Muscle layer of duodenum (tissue), 2 donors: ENCODE measurements around the gene ELAC1.
A peak's percentile ranks its signal among the peaks of the same experiment; 100 is the strongest.

ENCODE experiments used
- H3K27ac ChIP-seq: one replicate; pipeline ENCODE4 v1.7.0; 2013; ENCODE audit warnings: mild to moderate bottlenecking, low read length
- H3K27me3 ChIP-seq: one replicate; pipeline ENCODE4 v1.7.0; 2013; ENCODE audit warnings: low read depth, mild to moderate bottlenecking, control low read depth, low read length
- H3K36me3 ChIP-seq, 2 donors: one replicate each; pipeline ENCODE4 v1.7.0; 2013; ENCODE audit warnings: low read length in 2 of 2, control low read depth in 1 of 2, mild to moderate bottlenecking in 1 of 2; ENCODE audit not compliant: insufficient read depth in 2 of 2, control insufficient read depth in 1 of 2
- H3K4me1 ChIP-seq, 2 donors: one replicate each; pipeline ENCODE4 v1.7.0; 2013; ENCODE audit warnings: low read length in 2 of 2, mild to moderate bottlenecking in 2 of 2, control low read depth in 1 of 2, moderate library complexity in 1 of 2; ENCODE audit not compliant: insufficient read depth in 2 of 2, control insufficient read depth in 1 of 2
- H3K4me3 ChIP-seq, 2 donors: one replicate each; pipeline ENCODE4 v1.7.0; 2013; ENCODE audit warnings: low read length in 2 of 2, low read depth in 1 of 2, mild to moderate bottlenecking in 1 of 2
- H3K9me3 ChIP-seq, 2 donors: one replicate each; pipeline ENCODE4 v1.7.0; 2013; ENCODE audit warnings: low read length in 2 of 2, control low read depth in 1 of 2, mild to moderate bottlenecking in 1 of 2; ENCODE audit not compliant: control insufficient read depth in 1 of 2
- donor health status: healthy.

Gene ELAC1, protein sequence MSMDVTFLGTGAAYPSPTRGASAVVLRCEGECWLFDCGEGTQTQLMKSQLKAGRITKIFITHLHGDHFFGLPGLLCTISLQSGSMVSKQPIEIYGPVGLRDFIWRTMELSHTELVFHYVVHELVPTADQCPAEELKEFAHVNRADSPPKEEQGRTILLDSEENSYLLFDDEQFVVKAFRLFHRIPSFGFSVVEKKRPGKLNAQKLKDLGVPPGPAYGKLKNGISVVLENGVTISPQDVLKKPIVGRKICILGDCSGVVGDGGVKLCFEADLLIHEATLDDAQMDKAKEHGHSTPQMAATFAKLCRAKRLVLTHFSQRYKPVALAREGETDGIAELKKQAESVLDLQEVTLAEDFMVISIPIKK

GRCh38 chr18:50967714-50968661, at the start of gene ELAC1:
TSS of gene ELAC1 (plus strand) at chr18:50968040. CDS start at chr18:50974405, 6,365 bp downstream.
- peaks cover 0 to 6% of the 10 kb centered on the region in 2 donors for H3K36me3 ChIP-seq
- H3K27me3 ChIP-seq, result no peaks in the 10 kb centered on the region
- H3K4me1 ChIP-seq, result peaks cover 12 to 18% of the 10 kb centered on the region in 2 donors
- peak within 1 kb of the TSS; percentile 98 for H3K27ac ChIP-seq
- H3K4me3 ChIP-seq, result peak within 1 kb of the TSS; percentile 88 to 96
- H3K9me3 ChIP-seq, result peaks cover 0 to 6% of the 10 kb centered on the region in 2 donors

DNA sequence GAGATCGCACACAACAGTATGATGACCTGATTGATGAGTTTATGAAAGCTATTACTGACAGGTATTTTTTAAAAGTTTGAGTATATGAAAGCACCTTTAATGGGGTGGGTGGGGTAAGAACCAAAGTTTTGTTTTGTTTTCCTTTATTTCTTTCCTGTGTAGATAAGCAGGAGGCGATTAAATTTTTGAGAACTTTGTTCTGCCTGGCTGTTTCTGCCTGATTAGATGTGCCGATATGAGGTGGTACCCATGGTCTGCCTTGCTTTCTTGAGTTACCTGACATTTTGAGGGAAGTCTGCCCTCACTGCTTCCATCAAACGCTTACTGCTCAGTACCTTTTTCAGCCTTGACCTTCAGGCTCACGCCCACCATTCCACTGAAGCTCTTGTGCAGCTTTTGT, 49.7 kb upstream of the ELAC1 start:
- H3K4me3 ChIP-seq, result no peak overlapping the region
- no peaks in the 10 kb centered on the region for H3K27me3 ChIP-seq
- H3K9me3 ChIP-seq, result no peaks in the 10 kb centered on the region
- H3K36me3 ChIP-seq, result peaks cover 30 to 36% of the 10 kb centered on the region in 2 donors
- no peaks in the 10 kb centered on the region for H3K4me1 ChIP-seq
- H3K27ac ChIP-seq, result no peak overlapping the region

GRCh38 chr18:50924372-50924771, 43.5 kb upstream of the ELAC1 start:
- H3K36me3 ChIP-seq, result peaks cover 34 to 60% of the 10 kb centered on the region in 2 donors
- H3K4me1 ChIP-seq, result no peaks in the 10 kb centered on the region
- no peaks in the 10 kb centered on the region for H3K27me3 ChIP-seq
- no peak overlapping the region for H3K4me3 ChIP-seq
- H3K9me3 ChIP-seq, result no peaks in the 10 kb centered on the region
- H3K27ac ChIP-seq, result no peak overlapping the region

DNA sequence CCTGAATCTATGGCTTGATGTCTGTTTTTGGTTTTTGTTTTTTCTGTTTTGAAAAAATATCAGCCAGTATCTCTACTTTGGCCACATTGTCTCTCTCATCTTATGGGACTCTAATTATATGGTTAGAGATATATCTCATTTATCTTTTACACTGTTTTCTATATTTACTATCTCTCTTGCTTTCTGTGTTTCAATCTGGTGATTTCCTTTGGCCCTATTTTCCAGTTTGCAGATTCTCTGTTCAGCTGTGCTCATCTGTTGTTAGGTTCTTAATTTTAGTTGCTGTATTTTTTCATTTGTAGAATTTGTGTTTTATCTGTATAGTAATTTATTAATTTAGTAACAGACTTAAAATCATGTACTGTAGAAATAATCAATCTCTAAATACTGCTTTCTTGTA, 41.3 kb upstream of the ELAC1 start:
- no peaks in the 10 kb centered on the region for H3K27me3 ChIP-seq
- peaks cover 31 to 46% of the 10 kb centered on the region in 2 donors for H3K36me3 ChIP-seq
- H3K4me3 ChIP-seq, result no peak overlapping the region
- no peak overlapping the region for H3K27ac ChIP-seq
- H3K4me1 ChIP-seq, result no peaks in the 10 kb centered on the region
- H3K9me3 ChIP-seq, result no peaks in the 10 kb centered on the region

GRCh38 chr18:50928551-50928950, 39.3 kb upstream of the ELAC1 start:
- peaks cover 20 to 39% of the 10 kb centered on the region in 2 donors for H3K36me3 ChIP-seq
- no peaks in the 10 kb centered on the region for H3K4me1 ChIP-seq

GRCh38 chr18:50933684-50934083, 34.2 kb upstream of the ELAC1 start:
- Histone ChIP-seq H3K9me3 (no peaks in the 10 kb centered on the region), H3K27me3 (no peaks in the 10 kb centered on the region), H3K36me3 (peaks cover 4 to 7% of the 10 kb centered on the region in 2 donors)

More at GRCh38 chr18:50928551-50928950, 39.3 kb upstream of the ELAC1 start:
- H3K9me3 ChIP-seq, result no peaks in the 10 kb centered on the region
- H3K4me3 ChIP-seq, result no peak overlapping the region
- no peaks in the 10 kb centered on the region for H3K27me3 ChIP-seq
- H3K27ac ChIP-seq, result no peak overlapping the region

GRCh38 chr18:50934545-50935211, 33.2 kb upstream of the ELAC1 start:
- no peaks in the 10 kb centered on the region for H3K9me3 ChIP-seq
- peaks cover 4 to 7% of the 10 kb centered on the region in 2 donors for H3K36me3 ChIP-seq
- no peak overlapping the region for H3K27ac ChIP-seq
- H3K4me1 ChIP-seq, result no peaks in the 10 kb centered on the region
- H3K4me3 ChIP-seq, result no peak overlapping the region
- no peaks in the 10 kb centered on the region for H3K27me3 ChIP-seq

More at GRCh38 chr18:50933684-50934083, 34.2 kb upstream of the ELAC1 start:
- Histone ChIP-seq H3K27ac (no peak overlapping the region), H3K4me3 (no peak overlapping the region), H3K4me1 (no peaks in the 10 kb centered on the region)

- Histone ChIP-seq H3K4me3 (no peak overlapping the region), H3K9me3 (no peaks in the 10 kb centered on the region), H3K27me3 (no peaks in the 10 kb centered on the region), H3K36me3 (peaks cover 9 to 16% of the 10 kb centered on the region in 2 donors), H3K4me1 (no peaks in the 10 kb centered on the region), H3K27ac (no peak overlapping the region)
Observed at GRCh38 chr18:50935493-50936191, 32.2 kb upstream of the ELAC1 start.

- peaks cover 9 to 16% of the 10 kb centered on the region in 2 donors for H3K36me3 ChIP-seq
- no peaks in the 10 kb centered on the region for H3K9me3 ChIP-seq
- H3K4me3 ChIP-seq, result no peak overlapping the region
- H3K4me1 ChIP-seq, result no peaks in the 10 kb centered on the region
- H3K27ac ChIP-seq, result no peak overlapping the region
- no peaks in the 10 kb centered on the region for H3K27me3 ChIP-seq
Observed at GRCh38 chr18:50937183-50937582, 30.7 kb upstream of the ELAC1 start.

DNA sequence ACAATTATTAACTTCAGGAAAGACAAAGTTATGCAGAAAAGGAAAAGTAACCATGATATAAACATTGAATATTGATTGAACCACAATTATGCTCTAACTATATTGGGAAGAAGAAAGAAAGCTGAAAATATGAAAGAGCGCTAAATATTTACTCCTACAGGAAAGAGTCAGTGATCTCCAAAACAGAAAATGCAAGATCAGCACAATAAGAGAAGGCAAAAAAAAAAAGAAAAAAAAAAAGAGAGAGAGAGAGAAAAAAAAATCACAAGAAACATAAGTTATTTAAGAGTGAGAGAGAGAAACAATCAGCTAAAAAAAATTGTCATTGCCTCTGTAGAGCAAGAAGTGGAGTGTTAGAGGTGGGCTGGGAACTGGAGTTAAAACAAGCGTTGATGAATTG, 28.9 kb upstream of the ELAC1 start:
- Histone ChIP-seq H3K4me3 (no peak overlapping the region), H3K36me3 (peaks cover 4 to 16% of the 10 kb centered on the region in 2 donors), H3K9me3 (no peaks in the 10 kb centered on the region), H3K4me1 (no peaks in the 10 kb centered on the region), H3K27ac (no peak overlapping the region), H3K27me3 (no peaks in the 10 kb centered on the region)
